ENCODE measurements around the gene GALNT9.
A peak's percentile ranks its signal among the peaks of the same experiment; 100 is the strongest.

The GALNT9 gene

GRCh38 chr12:132292328-132293319 is 36.8 kb downstream of the GALNT9 start:
- no peak for DNase-seq

GRCh38 chr12:132291402-132292175 is 37.8 kb downstream of the GALNT9 start:
- no peak for DNase-seq

- DNase-seq, result no peak
Measured at GRCh38 chr12:132290203-132290540, 39.2 kb downstream of the GALNT9 start.

GRCh38 chr12:132289356-132290202 is 39.8 kb downstream of the GALNT9 start:
- no peak for DNase-seq

- no peak for DNase-seq
Measured at GRCh38 chr12:132288516-132289215, 40.7 kb downstream of the GALNT9 start.

GRCh38 chr12:132287391-132288238 is 41.8 kb downstream of the GALNT9 start:
- no peak for DNase-seq

- no peak for DNase-seq
Measured at GRCh38 chr12:132286912-132287311, 42.5 kb downstream of the GALNT9 start.

GRCh38 chr12:132285991-132286681 is 43.3 kb downstream of the GALNT9 start:
- DNase-seq, result peak; percentile 14

GRCh38 chr12:132284827-132285741 is 44.3 kb downstream of the GALNT9 start:
- DNase-seq, result no peak

- DNase-seq, result no peak
Measured at GRCh38 chr12:132284071-132284826, 45.1 kb downstream of the GALNT9 start.

GRCh38 chr12:132282950-132283771 is 46.2 kb downstream of the GALNT9 start:
- no peak for DNase-seq

GRCh38 chr12:132282031-132282949 is 47.1 kb downstream of the GALNT9 start:
- no peak for DNase-seq

- DNase-seq, result no peak
Measured at GRCh38 chr12:132281038-132281437, 48.4 kb downstream of the GALNT9 start.

- no peak for DNase-seq
Measured at GRCh38 chr12:132280406-132280805, 49.0 kb downstream of the GALNT9 start.

- DNase-seq, result no peak
Measured at GRCh38 chr12:132279930-132280329, 49.5 kb downstream of the GALNT9 start.

- DNase-seq, result peak; percentile 30
Measured at GRCh38 chr12:132279184-132279889, 50.1 kb downstream of the GALNT9 start.
